Fibroblast of lung (primary cell): ENCODE measurements around the gene R3HDM4. TPM values are rescaled to one million over a fixed set of nuclear protein-coding genes. Genes with fewer than 3 reads are reported as not detected.

Experiments
- DNase-seq, 2 donors: peaks; one replicate each; pipeline versions ENCODE4 v3.0.0 to v3.0.0-alpha.2; 2010; ENCODE audit warnings: low read depth in 2 of 2
- H2AFZ ChIP-seq: 2 replicates; pipeline ENCODE4 v1.5.1; 2012; ENCODE audit warnings: low read length, control low read depth, inconsistent platforms
- H3K27ac ChIP-seq: 2 replicates; pipeline ENCODE4 v1.5.1; 2011; ENCODE audit warnings: low read length, control low read depth; ENCODE audit not compliant: insufficient read depth
- H3K27me3 ChIP-seq: 2 replicates; pipeline ENCODE4 v1.5.1; 2011; ENCODE audit warnings: mild to moderate bottlenecking, low read length; ENCODE audit not compliant: control insufficient read depth, insufficient read depth
- H3K36me3 ChIP-seq: 2 replicates; pipeline ENCODE4 v1.5.1; 2011; ENCODE audit warnings: low read length; ENCODE audit not compliant: control insufficient read depth, insufficient read depth
- H3K4me1 ChIP-seq: 2 replicates; pipeline ENCODE4 v1.5.1; 2011; ENCODE audit warnings: low read length; ENCODE audit not compliant: control insufficient read depth, insufficient read depth; ENCODE audit errors: extremely low read depth
- H3K4me2 ChIP-seq: 2 replicates; pipeline ENCODE4 v1.5.1; 2011; ENCODE audit warnings: low read length, control low read depth; ENCODE audit not compliant: insufficient read depth; ENCODE audit errors: extremely low read depth
- H3K4me3 ChIP-seq, 4 experiments: fragments of 200-600 bp in 1 of 4; sonication (generic) in 1 of 4; replicated peaks in 1 of 4; 2 replicates each; pipeline ENCODE4 v1.5.1; 2011 to 2016; ENCODE audit warnings: low read length in 4 of 4, low read depth in 3 of 4, mild to moderate bottlenecking in 3 of 4, control low read depth in 2 of 4, inconsistent platforms in 1 of 4, mixed read lengths in 1 of 4; ENCODE audit not compliant: insufficient read depth in 1 of 4; ENCODE audit errors: control extremely low read depth in 1 of 4
- H3K79me2 ChIP-seq: 2 replicates; pipeline ENCODE4 v1.5.1; 2012; ENCODE audit warnings: mild to moderate bottlenecking, low read length, inconsistent platforms; ENCODE audit not compliant: control insufficient read depth, insufficient read depth
- H3K9ac ChIP-seq: 2 replicates; pipeline ENCODE4 v1.5.1; 2011; ENCODE audit warnings: mild to moderate bottlenecking, low read length, control low read depth; ENCODE audit not compliant: insufficient read depth
- H3K9me3 ChIP-seq: 2 replicates; pipeline ENCODE4 v1.5.1; 2012; ENCODE audit warnings: low read depth, low read length; ENCODE audit not compliant: control insufficient read depth, insufficient read depth
- H4K20me1 ChIP-seq: 2 replicates; pipeline ENCODE4 v1.5.1; 2011; ENCODE audit warnings: low read length; ENCODE audit not compliant: control insufficient read depth, insufficient read depth; ENCODE audit errors: extremely low read depth
- EZH2 ChIP-seq: IDR thresholded peaks from 2 replicates; pipeline ENCODE4 v1.5.1; 2012; ENCODE audit warnings: low read length, control low read depth, mild to moderate bottlenecking; ENCODE audit errors: missing control alignments
- polyA plus RNA-seq, 2 donors: library from polyadenylated mRNA; depleted of rRNA in 1 of 2; stranded (reverse) in 1 of 2; unstranded in 1 of 2; fragments of >200 nt; gene quantifications; 2 replicates each; pipeline ENCODE4 v1.2.1, GENCODE V29; 2011 to 2012; ENCODE audit warnings: missing spikeins in 1 of 2
- total RNA-seq: library from RNA; depleted of rRNA; stranded (reverse); fragments of >200 nt; gene quantifications from 2 replicates; pipeline ENCODE4 v1.2.1, GENCODE V29; 2014
- TF ChIP-seq, protein P1 (sequence below), 2 donors: IDR thresholded peaks in 1 of 2; conservative IDR thresholded peaks in 1 of 2; 1 replicate in 1 of 2; 2 replicates in 1 of 2; pipeline ENCODE4 v1.5.1; 2011 to 2012; ENCODE audit warnings: low read length in 2 of 2, control low read depth in 1 of 2, inconsistent platforms in 1 of 2, low read depth in 1 of 2, mild to moderate bottlenecking in 1 of 2

Gene R3HDM4
- total and polyA plus RNA-seq, 2 donors (not counting 1 experiment from before 2014, with no cell fraction given): 13.2 to 25.5 TPM

DNA sequence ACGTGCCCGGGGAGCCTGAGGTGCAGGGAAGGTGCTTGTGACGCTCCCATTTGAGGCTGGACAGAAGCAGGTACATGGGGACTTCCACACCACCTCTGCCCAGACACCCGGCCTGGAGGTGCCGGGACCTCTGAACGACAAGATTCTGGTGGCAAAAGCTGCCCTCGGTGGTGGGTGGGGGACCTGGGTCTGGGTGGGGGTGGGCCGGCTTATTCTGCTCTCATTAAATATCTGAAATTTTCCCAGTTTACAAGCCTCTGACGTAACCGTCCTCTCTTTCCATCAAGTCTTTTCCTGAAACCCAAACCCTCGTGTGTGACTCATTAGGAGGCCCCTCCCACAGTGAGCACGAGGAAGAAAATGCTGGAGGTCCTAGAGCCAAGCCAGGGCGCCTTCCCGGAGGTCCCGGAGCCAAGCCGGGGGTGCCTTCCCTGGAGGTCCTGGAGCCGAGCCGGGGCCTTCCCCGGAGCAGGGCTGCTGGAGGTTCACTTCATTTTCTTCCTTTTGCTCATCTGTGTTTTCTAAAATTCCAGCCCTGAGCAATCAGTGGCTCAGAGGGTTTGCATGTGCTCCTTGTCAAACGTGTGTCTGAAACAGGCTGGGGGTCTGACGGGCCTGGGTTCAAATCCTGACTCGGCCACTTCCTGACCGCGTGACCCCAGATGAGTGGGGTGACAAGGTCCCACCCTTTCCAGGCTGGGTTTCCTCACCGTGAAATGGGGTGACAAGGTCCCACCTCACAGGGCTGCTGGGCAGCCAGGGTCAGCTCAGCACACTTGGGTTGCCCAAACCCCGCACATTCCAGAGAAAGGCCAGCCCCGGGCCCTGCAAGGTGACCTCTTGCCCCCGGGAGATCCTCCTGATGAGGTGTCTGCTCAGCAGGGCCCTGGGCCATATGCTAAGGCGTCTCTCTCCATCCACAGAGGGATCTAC lies 43.5 kb downstream of the R3HDM4 start:
- H3K4me3 ChIP-seq: no peak overlapping the region
- no peaks in the 10 kb centered on the region for H4K20me1 ChIP-seq
- no peak for TF ChIP-seq EZH2
- TF ChIP-seq, protein P1, sequence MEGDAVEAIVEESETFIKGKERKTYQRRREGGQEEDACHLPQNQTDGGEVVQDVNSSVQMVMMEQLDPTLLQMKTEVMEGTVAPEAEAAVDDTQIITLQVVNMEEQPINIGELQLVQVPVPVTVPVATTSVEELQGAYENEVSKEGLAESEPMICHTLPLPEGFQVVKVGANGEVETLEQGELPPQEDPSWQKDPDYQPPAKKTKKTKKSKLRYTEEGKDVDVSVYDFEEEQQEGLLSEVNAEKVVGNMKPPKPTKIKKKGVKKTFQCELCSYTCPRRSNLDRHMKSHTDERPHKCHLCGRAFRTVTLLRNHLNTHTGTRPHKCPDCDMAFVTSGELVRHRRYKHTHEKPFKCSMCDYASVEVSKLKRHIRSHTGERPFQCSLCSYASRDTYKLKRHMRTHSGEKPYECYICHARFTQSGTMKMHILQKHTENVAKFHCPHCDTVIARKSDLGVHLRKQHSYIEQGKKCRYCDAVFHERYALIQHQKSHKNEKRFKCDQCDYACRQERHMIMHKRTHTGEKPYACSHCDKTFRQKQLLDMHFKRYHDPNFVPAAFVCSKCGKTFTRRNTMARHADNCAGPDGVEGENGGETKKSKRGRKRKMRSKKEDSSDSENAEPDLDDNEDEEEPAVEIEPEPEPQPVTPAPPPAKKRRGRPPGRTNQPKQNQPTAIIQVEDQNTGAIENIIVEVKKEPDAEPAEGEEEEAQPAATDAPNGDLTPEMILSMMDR (conservative IDR thresholded peaks at IDR 0.05 in 1 of 2, IDR thresholded peaks at IDR 0.05 in 1 of 2; ENCODE audit: low read depth in 1 of 2, low read length in 2 of 2): no peak
- no peaks in the 10 kb centered on the region for H3K27me3 ChIP-seq
- peak overlapping the region; percentile 35 for H3K4me2 ChIP-seq
- peak; percentile 96 for DNase-seq
- H3K27ac ChIP-seq: peak overlapping the region; percentile 84
- H3K9me3 ChIP-seq: no peaks in the 10 kb centered on the region
- H2AFZ ChIP-seq: no peak overlapping the region
- no peaks in the 10 kb centered on the region for H3K79me2 ChIP-seq
- H3K9ac ChIP-seq: peak overlapping the region; percentile 31
- H3K4me1 ChIP-seq: peaks cover 11% of the 10 kb centered on the region
- peaks cover 19% of the 10 kb centered on the region for H3K36me3 ChIP-seq

DNA sequence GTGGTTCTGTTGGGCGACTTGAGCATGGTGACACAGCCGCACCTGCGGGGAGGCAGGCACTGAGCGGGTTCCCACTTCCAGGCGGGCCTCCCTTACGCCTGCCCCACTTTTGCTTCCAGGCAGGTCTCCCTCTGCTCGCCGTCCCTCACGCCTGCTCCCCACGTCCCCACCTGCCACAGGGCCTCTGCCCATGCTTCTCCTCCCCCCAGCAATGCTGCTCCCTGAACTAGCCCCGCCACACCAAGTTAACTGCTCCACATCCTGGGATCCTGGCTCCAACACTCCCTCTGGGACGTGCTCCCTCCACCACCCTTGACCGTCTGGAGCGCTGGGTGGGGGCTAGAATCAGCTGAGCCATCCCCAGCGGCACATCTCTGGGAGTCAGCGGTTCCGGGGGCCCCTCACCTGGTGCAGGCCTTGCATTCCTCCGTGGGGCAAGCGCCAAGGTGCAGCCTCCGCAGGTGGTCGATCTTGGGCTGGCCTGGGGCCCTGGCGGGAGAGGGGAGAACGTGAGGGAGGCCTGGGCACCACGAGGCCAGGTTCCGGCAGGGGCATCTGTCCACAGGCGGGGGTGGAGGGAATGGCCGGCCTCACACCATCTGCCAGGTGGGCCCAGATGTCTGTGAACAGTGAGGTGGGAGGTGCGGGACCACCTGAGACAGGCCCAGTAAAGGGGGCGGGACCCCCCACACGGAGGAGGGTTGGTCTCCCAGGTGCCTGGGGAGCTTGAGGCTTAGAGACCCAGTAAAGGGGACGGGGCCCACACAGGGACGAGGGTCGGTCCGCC lies 44.4 kb downstream of the R3HDM4 start:
- H3K27me3 ChIP-seq: no peaks in the 10 kb centered on the region
- no peaks in the 10 kb centered on the region for H3K79me2 ChIP-seq
- TF ChIP-seq, protein P1 (conservative IDR thresholded peaks at IDR 0.05 in 1 of 2, IDR thresholded peaks at IDR 0.05 in 1 of 2; ENCODE audit: low read depth in 1 of 2, low read length in 2 of 2): no peak
- no peak for TF ChIP-seq EZH2
- DNase-seq: no peak
- H3K27ac ChIP-seq: peak overlapping the region; percentile 82
- peak overlapping the region; percentile 31 for H3K9ac ChIP-seq
- no peak overlapping the region for H3K4me3 ChIP-seq
- H3K4me2 ChIP-seq: no peak overlapping the region
- H3K36me3 ChIP-seq: peaks cover 15% of the 10 kb centered on the region
- no peak overlapping the region for H2AFZ ChIP-seq
- H4K20me1 ChIP-seq: no peaks in the 10 kb centered on the region
- H3K9me3 ChIP-seq: no peaks in the 10 kb centered on the region
- H3K4me1 ChIP-seq: peaks cover 11% of the 10 kb centered on the region

DNA sequence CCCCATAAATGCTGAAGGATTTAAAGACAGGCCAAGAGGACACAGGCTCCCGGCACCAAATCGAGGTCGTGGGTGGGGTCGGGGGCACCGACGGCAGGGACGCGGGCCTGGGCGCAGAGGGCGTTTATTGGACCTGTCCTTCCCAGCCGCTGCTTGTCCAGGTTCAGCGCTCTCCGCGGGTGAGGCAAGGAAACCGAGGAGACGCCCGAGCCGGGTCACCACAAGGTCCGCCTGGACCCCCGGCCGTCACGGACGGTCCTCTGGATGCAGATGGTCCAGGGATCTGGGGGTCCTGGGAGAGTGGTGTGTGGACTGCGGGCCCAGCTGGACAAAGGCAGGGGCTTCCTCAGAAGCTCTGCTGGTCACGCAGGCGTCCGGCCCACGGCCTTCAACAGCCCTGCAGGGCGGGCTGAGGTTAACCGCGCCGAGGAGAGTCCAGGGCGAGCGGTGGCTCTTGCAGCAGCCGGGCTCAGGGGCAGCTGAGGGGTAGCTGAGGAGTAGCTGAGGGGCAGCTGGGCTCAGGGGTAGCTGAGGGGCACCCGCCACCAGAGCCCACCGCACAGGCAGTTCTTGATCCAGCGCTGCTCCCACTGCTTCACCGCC lies 45.1 kb downstream of the R3HDM4 start:
- peaks cover 13% of the 10 kb centered on the region for H3K36me3 ChIP-seq
- DNase-seq: no peak
- H3K4me1 ChIP-seq: peaks cover 11% of the 10 kb centered on the region
- no peak overlapping the region for H3K4me3 ChIP-seq
- H3K27ac ChIP-seq: no peak overlapping the region
- H3K79me2 ChIP-seq: no peaks in the 10 kb centered on the region
- TF ChIP-seq, protein P1 (conservative IDR thresholded peaks at IDR 0.05 in 1 of 2, IDR thresholded peaks at IDR 0.05 in 1 of 2; ENCODE audit: low read depth in 1 of 2, low read length in 2 of 2): no peak
- TF ChIP-seq EZH2: no peak
- no peaks in the 10 kb centered on the region for H3K27me3 ChIP-seq
- H4K20me1 ChIP-seq: no peaks in the 10 kb centered on the region
- H2AFZ ChIP-seq: no peak overlapping the region
- no peak overlapping the region for H3K4me2 ChIP-seq
- H3K9ac ChIP-seq: no peak overlapping the region
- no peaks in the 10 kb centered on the region for H3K9me3 ChIP-seq
